BLaER1 treated with 17β-estradiol and CSF1 and Interleukin-3, amounts not matched to agents 10 nM and 100 nM (cell line): ENCODE measurements around the gene TRDN.

Source experiments
- H3K27ac ChIP-seq, 11 experiments: shearing (Covaris generic); formaldehyde crosslinking; 2 replicates each; pipeline ENCODE4 v1.8.1; 2022
- H3K27me3 ChIP-seq, 11 experiments: shearing (Covaris generic); formaldehyde crosslinking; 2 replicates each; pipeline ENCODE4 v1.8.1; 2022
- H3K36me3 ChIP-seq, 11 experiments: shearing (Covaris generic); formaldehyde crosslinking; 2 replicates each; pipeline ENCODE4 v1.8.1; 2022
- H3K4me1 ChIP-seq, 10 experiments: shearing (Covaris generic); formaldehyde crosslinking; 2 replicates each; pipeline ENCODE4 v1.8.1; 2022
- H3K4me2 ChIP-seq, 11 experiments: shearing (Covaris generic); formaldehyde crosslinking; 2 replicates each; pipeline ENCODE4 v1.8.1; 2022
- H3K4me3 ChIP-seq, 10 experiments: shearing (Covaris generic); formaldehyde crosslinking; 2 replicates each; pipeline ENCODE4 v1.8.1; 2022
- H3K9ac ChIP-seq, 11 experiments: shearing (Covaris generic); formaldehyde crosslinking; 2 replicates each; pipeline ENCODE4 v1.8.1; 2022
- H3K9me3 ChIP-seq, 11 experiments: shearing (Covaris generic); formaldehyde crosslinking; replicated peaks in 1 of 11; 2 replicates each; pipeline ENCODE4 v1.8.1; 2022
- H4K20me1 ChIP-seq, 11 experiments: shearing (Covaris generic); formaldehyde crosslinking; 2 replicates each; pipeline ENCODE4 v1.8.1; 2022
- Cebpa-rat ChIP-seq, 11 experiments: shearing (Covaris generic); IDR thresholded peaks; 2 replicates each; pipeline ENCODE4 v1.8.1; 2022

Gene TRDN

GRCh38 chr6:123635567-123635966, 1.2 kb downstream of the TRDN start:
- H3K4me3 ChIP-seq = no peak overlapping the region
- H3K27ac ChIP-seq = no peak overlapping the region
- no peaks in the 10 kb centered on the region for H3K27me3 ChIP-seq
- H4K20me1 ChIP-seq = no peaks in the 10 kb centered on the region
- TF ChIP-seq Cebpa-rat (IDR thresholded peaks at IDR 0.05) = no peak
- no peak overlapping the region for H3K9ac ChIP-seq
- no peaks in the 10 kb centered on the region for H3K4me1 ChIP-seq
- no peaks in the 10 kb centered on the region for H3K9me3 ChIP-seq
- no peaks in the 10 kb centered on the region for H3K36me3 ChIP-seq
- H3K4me2 ChIP-seq = no peak overlapping the region

- TF ChIP-seq Cebpa-rat (IDR thresholded peaks at IDR 0.05) = no peak
- H3K4me3 ChIP-seq = no peak overlapping the region
- H3K27me3 ChIP-seq = no peaks in the 10 kb centered on the region
- H3K4me2 ChIP-seq = no peak overlapping the region
- H3K4me1 ChIP-seq = no peaks in the 10 kb centered on the region
- no peaks in the 10 kb centered on the region for H3K36me3 ChIP-seq
- no peaks in the 10 kb centered on the region for H4K20me1 ChIP-seq
- H3K27ac ChIP-seq = no peak overlapping the region
- H3K9me3 ChIP-seq = no peaks in the 10 kb centered on the region
- H3K9ac ChIP-seq = no peak overlapping the region
These were observed 1.6 kb downstream of the TRDN start for GRCh38 chr6:123635144-123635543.

DNA sequence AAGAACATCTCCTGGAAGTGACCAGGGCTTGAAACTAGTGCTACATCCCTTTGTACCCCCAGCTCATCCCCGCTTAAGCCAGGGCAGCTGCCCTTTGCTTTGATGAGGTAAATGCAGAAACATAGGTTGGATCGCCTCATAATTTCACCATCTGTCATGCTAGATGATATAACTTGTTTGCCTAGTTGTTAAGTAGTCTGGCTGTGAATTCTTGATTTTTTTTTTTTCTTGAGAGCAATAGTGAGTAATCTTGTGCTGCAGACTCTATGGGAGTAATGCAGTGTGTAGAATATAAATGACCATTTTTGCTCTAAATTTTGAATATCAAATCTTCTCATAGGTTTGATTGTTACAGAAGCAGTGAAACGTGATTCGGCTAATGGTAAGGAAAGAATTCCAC, 4.1 kb downstream of the TRDN start:
- Histone ChIP-seq H3K27ac (no peak overlapping the region), H3K4me2 (no peak overlapping the region), H4K20me1 (no peaks in the 10 kb centered on the region), H3K4me1 (no peaks in the 10 kb centered on the region), H3K9me3 (no peaks in the 10 kb centered on the region), H3K36me3 (no peaks in the 10 kb centered on the region), H3K4me3 (no peak overlapping the region), H3K9ac (no peak overlapping the region), H3K27me3 (no peaks in the 10 kb centered on the region)
- TF ChIP-seq Cebpa-rat (IDR thresholded peaks at IDR 0.05) = no peak

- Histone ChIP-seq H3K4me2 (no peak overlapping the region), H3K27ac (no peak overlapping the region), H3K9me3 (no peaks in the 10 kb centered on the region), H3K4me3 (no peak overlapping the region), H3K9ac (no peak overlapping the region), H3K36me3 (no peaks in the 10 kb centered on the region), H3K27me3 (no peaks in the 10 kb centered on the region), H4K20me1 (no peaks in the 10 kb centered on the region), H3K4me1 (no peaks in the 10 kb centered on the region)
- no peak for TF ChIP-seq Cebpa-rat (IDR thresholded peaks at IDR 0.05)
These were observed 7.3 kb downstream of the TRDN start for GRCh38 chr6:123629258-123629941.

GRCh38 chr6:123625696-123626095, 11.1 kb downstream of the TRDN start:
- H3K9ac ChIP-seq = no peak overlapping the region
- no peaks in the 10 kb centered on the region for H3K9me3 ChIP-seq
- no peaks in the 10 kb centered on the region for H3K4me1 ChIP-seq
- H3K36me3 ChIP-seq = no peaks in the 10 kb centered on the region
- H3K4me2 ChIP-seq = no peak overlapping the region
- TF ChIP-seq Cebpa-rat (IDR thresholded peaks at IDR 0.05) = no peak
- no peak overlapping the region for H3K27ac ChIP-seq
- H4K20me1 ChIP-seq = no peaks in the 10 kb centered on the region
- H3K4me3 ChIP-seq = no peak overlapping the region
- H3K27me3 ChIP-seq = no peaks in the 10 kb centered on the region

- no peak overlapping the region for H3K4me3 ChIP-seq
- H3K36me3 ChIP-seq = no peaks in the 10 kb centered on the region
- TF ChIP-seq Cebpa-rat (IDR thresholded peaks at IDR 0.05) = no peak
- H3K4me1 ChIP-seq = no peaks in the 10 kb centered on the region
- no peak overlapping the region for H3K9ac ChIP-seq
- H4K20me1 ChIP-seq = no peaks in the 10 kb centered on the region
- H3K27me3 ChIP-seq = no peaks in the 10 kb centered on the region
- H3K9me3 ChIP-seq = no peaks in the 10 kb centered on the region
- no peak overlapping the region for H3K4me2 ChIP-seq
- H3K27ac ChIP-seq = no peak overlapping the region
These were observed 14.0 kb downstream of the TRDN start for GRCh38 chr6:123622780-123623179.

GRCh38 chr6:123619156-123619555, 17.6 kb downstream of the TRDN start:
- no peaks in the 10 kb centered on the region for H3K9me3 ChIP-seq
- no peak overlapping the region for H3K27ac ChIP-seq
- H3K4me1 ChIP-seq = no peaks in the 10 kb centered on the region
- H4K20me1 ChIP-seq = no peaks in the 10 kb centered on the region
- H3K4me3 ChIP-seq = no peak overlapping the region
- no peak overlapping the region for H3K4me2 ChIP-seq
- TF ChIP-seq Cebpa-rat (IDR thresholded peaks at IDR 0.05) = no peak
- no peak overlapping the region for H3K9ac ChIP-seq
- no peaks in the 10 kb centered on the region for H3K27me3 ChIP-seq
- no peaks in the 10 kb centered on the region for H3K36me3 ChIP-seq

DNA sequence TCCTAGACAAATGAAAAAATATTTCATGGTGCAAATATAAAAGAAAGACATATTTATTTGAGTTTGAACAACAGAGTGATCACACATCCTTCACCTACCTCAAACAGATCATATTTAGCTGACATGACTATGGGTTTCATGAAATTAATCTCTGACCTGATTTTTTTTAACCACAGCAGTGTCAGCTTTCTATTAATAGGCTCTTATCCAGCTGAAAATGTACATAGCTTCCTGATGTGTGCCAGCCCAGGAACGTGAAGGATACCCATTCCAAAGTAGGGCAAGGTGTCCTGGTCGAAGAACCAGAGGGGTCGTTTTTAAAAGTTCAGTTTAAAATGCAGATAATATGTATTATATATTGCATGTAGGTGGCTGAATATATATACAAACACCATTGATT, 19.8 kb downstream of the TRDN start:
- Histone ChIP-seq H3K27ac (no peak overlapping the region), H4K20me1 (no peaks in the 10 kb centered on the region), H3K9me3 (no peaks in the 10 kb centered on the region), H3K4me3 (no peak overlapping the region), H3K4me1 (no peaks in the 10 kb centered on the region), H3K4me2 (no peak overlapping the region), H3K9ac (no peak overlapping the region), H3K27me3 (no peaks in the 10 kb centered on the region), H3K36me3 (no peaks in the 10 kb centered on the region)
- no peak for TF ChIP-seq Cebpa-rat (IDR thresholded peaks at IDR 0.05)

DNA sequence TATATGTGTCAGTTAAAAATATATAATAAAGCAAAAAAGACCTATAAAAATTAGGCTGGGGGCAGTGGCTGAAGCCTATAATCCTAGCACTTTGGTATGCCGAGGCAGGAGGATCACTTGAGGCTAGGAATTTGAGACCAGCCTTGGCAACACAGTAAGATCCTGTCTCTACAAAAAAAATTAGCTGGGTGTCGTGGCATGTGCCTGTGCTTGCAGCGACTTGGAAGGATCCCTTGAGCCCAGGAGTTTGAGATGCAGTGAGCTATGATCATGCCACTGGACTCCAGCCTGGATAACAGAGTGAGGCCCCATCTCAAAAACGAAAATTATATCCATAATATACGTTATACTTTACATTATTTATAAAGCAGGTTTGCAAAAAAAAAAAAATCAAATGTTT, 20.7 kb downstream of the TRDN start:
- H3K4me1 ChIP-seq = no peaks in the 10 kb centered on the region
- TF ChIP-seq Cebpa-rat (IDR thresholded peaks at IDR 0.05) = no peak
- H3K36me3 ChIP-seq = no peaks in the 10 kb centered on the region
- H3K27me3 ChIP-seq = no peaks in the 10 kb centered on the region
- H3K9me3 ChIP-seq = no peaks in the 10 kb centered on the region
- H3K4me2 ChIP-seq = no peak overlapping the region
- H3K27ac ChIP-seq = no peak overlapping the region
- no peak overlapping the region for H3K4me3 ChIP-seq
- no peak overlapping the region for H3K9ac ChIP-seq
- H4K20me1 ChIP-seq = no peaks in the 10 kb centered on the region

GRCh38 chr6:123610779-123611178, 26.0 kb downstream of the TRDN start:
- H3K9ac ChIP-seq = no peak overlapping the region
- H3K4me1 ChIP-seq = no peaks in the 10 kb centered on the region
- no peaks in the 10 kb centered on the region for H4K20me1 ChIP-seq
- H3K9me3 ChIP-seq = no peaks in the 10 kb centered on the region
- no peak overlapping the region for H3K27ac ChIP-seq
- no peaks in the 10 kb centered on the region for H3K27me3 ChIP-seq
- H3K4me2 ChIP-seq = no peak overlapping the region
- H3K36me3 ChIP-seq = no peaks in the 10 kb centered on the region
- TF ChIP-seq Cebpa-rat (IDR thresholded peaks at IDR 0.05) = no peak
- no peak overlapping the region for H3K4me3 ChIP-seq
